PC-3 (cell line): ENCODE data around the gene METTL27.

Source experiments
- EZH2phosphoT487 ChIP-seq: fragments of 300-600 bp; sonication (generic); IDR thresholded peaks from 2 replicates; pipeline ENCODE4 v1.6.1; 2018; ENCODE audit warnings: mild to moderate bottlenecking, antibody characterized with exemption, low read length, borderline replicate concordance
- TF ChIP-seq, protein P1 (sequence below): fragments of 300-600 bp; sonication (generic); conservative IDR thresholded peaks from 2 replicates; pipeline ENCODE4 v1.5.1; 2017; ENCODE audit warnings: antibody characterized with exemption, low read depth, mild to moderate bottlenecking, low read length

DNA sequence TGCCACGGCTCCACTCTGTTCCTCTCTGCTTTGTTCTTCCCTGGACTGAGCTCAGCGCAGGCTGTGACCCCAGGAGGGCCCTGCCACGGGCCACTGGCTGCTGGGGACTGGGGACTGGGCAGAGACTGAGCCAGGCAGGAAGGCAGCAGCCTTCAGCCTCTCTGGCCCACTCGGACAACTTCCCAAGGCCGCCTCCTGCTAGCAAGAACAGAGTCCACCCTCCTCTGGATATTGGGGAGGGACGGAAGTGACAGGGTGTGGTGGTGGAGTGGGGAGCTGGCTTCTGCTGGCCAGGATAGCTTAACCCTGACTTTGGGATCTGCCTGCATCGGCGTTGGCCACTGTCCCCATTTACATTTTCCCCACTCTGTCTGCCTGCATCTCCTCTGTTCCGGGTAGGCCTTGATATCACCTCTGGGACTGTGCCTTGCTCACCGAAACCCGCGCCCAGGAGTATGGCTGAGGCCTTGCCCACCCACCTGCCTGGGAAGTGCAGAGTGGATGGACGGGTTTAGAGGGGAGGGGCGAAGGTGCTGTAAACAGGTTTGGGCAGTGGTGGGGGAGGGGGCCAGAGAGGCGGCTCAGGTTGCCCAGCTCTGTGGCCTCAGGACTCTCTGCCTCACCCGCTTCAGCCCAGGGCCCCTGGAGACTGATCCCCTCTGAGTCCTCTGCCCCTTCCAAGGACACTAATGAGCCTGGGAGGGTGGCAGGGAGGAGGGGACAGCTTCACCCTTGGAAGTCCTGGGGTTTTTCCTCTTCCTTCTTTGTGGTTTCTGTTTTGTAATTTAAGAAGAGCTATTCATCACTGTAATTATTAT lies 10.3 kb downstream of the METTL27 start:
- TF ChIP-seq EZH2phosphoT487, result no peak
- TF ChIP-seq, protein P1, sequence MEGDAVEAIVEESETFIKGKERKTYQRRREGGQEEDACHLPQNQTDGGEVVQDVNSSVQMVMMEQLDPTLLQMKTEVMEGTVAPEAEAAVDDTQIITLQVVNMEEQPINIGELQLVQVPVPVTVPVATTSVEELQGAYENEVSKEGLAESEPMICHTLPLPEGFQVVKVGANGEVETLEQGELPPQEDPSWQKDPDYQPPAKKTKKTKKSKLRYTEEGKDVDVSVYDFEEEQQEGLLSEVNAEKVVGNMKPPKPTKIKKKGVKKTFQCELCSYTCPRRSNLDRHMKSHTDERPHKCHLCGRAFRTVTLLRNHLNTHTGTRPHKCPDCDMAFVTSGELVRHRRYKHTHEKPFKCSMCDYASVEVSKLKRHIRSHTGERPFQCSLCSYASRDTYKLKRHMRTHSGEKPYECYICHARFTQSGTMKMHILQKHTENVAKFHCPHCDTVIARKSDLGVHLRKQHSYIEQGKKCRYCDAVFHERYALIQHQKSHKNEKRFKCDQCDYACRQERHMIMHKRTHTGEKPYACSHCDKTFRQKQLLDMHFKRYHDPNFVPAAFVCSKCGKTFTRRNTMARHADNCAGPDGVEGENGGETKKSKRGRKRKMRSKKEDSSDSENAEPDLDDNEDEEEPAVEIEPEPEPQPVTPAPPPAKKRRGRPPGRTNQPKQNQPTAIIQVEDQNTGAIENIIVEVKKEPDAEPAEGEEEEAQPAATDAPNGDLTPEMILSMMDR, result no peak
